GM12872 (cell line): ENCODE data around the gene TELO2.

ENCODE experiments used
- CTCF ChIP-seq: IDR thresholded peaks from 3 replicates; pipeline ENCODE4 v1.5.1; 2011; ENCODE audit warnings: low read depth, mild to moderate bottlenecking, low read length, moderate library complexity; ENCODE audit not compliant: insufficient read depth

Gene TELO2

GRCh38 chr16:1554826-1555445, 61.8 kb downstream of the TELO2 start:
- TF ChIP-seq CTCF = no peak

GRCh38 chr16:1556254-1556653, 63.1 kb downstream of the TELO2 start:
- TF ChIP-seq CTCF = no peak

GRCh38 chr16:1557074-1557473, 63.9 kb downstream of the TELO2 start:
- TF ChIP-seq CTCF = no peak

GRCh38 chr16:1557576-1557975, 64.4 kb downstream of the TELO2 start:
- no peak for TF ChIP-seq CTCF

GRCh38 chr16:1559446-1559975, 66.4 kb downstream of the TELO2 start:
- TF ChIP-seq CTCF = no peak
